Subcutaneous abdominal adipose tissue (tissue), 5 donors: ENCODE results near the gene MYO3B.

ENCODE experiments used
- H3K27ac ChIP-seq: one replicate; pipeline ENCODE4 v1.7.0; 2013; ENCODE audit warnings: low read depth, mild to moderate bottlenecking, inconsistent platforms, low read length, moderate library complexity
- H3K27me3 ChIP-seq, 5 donors: one replicate each; pipeline ENCODE4 v1.7.0; 2013; ENCODE audit warnings: low read length in 5 of 5, inconsistent platforms in 1 of 5; ENCODE audit not compliant: control insufficient read depth in 5 of 5, insufficient read depth in 4 of 5
- H3K36me3 ChIP-seq, 5 donors: one replicate each; pipeline ENCODE4 v1.7.0; 2013; ENCODE audit warnings: low read length in 5 of 5; ENCODE audit not compliant: control insufficient read depth in 5 of 5, insufficient read depth in 5 of 5
- H3K4me1 ChIP-seq, 5 donors: one replicate each; pipeline ENCODE4 v1.7.0; 2013; ENCODE audit warnings: low read length in 5 of 5, mild to moderate bottlenecking in 3 of 5, moderate library complexity in 1 of 5; ENCODE audit not compliant: control insufficient read depth in 5 of 5, insufficient read depth in 5 of 5
- H3K4me3 ChIP-seq, 5 donors: one replicate each; pipeline ENCODE4 v1.7.0; 2013; ENCODE audit warnings: low read length in 5 of 5, low read depth in 1 of 5
- H3K9ac ChIP-seq, 5 donors: one replicate each; pipeline ENCODE4 v1.7.0; 2013; ENCODE audit warnings: low read length in 5 of 5, mild to moderate bottlenecking in 4 of 5, moderate library complexity in 3 of 5
- H3K9me3 ChIP-seq, 5 donors: one replicate each; pipeline ENCODE4 v1.7.0; 2013; ENCODE audit warnings: low read length in 5 of 5; ENCODE audit not compliant: control insufficient read depth in 5 of 5
- donor health status: healthy.
- donor health status: healthy.
- donor health status: healthy.
- donor health status: healthy.
- donor health status: healthy.

The MYO3B gene

DNA sequence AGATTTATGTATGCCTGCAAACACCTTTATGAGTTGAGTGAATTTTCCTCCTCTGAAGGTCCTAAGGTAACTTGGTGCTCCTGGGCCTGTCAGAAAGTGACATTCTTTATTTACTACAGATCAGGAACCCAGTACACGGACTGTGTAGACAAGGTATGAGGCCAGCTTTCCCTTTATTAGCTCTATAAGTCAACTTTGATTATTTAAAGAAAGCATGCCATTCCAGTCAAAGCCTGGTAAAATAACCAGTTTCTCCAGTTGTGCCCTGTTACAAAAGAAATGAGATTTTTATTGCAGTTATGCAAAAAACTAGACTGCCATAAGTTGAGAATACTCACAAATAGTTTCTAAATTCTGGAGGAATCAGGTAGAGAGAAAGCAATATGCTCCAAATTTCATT lies 271.1 kb downstream of the MYO3B start:
- Histone ChIP-seq H3K9me3 (no peaks in the 10 kb centered on the region), H3K4me3 (no peak overlapping the region), H3K27ac (no peak overlapping the region), H3K27me3 (no peaks in the 10 kb centered on the region), H3K9ac (no peak overlapping the region), H3K36me3 (no peaks in the 10 kb centered on the region), H3K4me1 (no peaks in the 10 kb centered on the region)

GRCh38 chr2:170454471-170455372 lies 276.8 kb downstream of the MYO3B start:
- H3K4me3 ChIP-seq, result no peak overlapping the region
- no peak overlapping the region for H3K27ac ChIP-seq
- H3K9ac ChIP-seq, result no peak overlapping the region

DNA sequence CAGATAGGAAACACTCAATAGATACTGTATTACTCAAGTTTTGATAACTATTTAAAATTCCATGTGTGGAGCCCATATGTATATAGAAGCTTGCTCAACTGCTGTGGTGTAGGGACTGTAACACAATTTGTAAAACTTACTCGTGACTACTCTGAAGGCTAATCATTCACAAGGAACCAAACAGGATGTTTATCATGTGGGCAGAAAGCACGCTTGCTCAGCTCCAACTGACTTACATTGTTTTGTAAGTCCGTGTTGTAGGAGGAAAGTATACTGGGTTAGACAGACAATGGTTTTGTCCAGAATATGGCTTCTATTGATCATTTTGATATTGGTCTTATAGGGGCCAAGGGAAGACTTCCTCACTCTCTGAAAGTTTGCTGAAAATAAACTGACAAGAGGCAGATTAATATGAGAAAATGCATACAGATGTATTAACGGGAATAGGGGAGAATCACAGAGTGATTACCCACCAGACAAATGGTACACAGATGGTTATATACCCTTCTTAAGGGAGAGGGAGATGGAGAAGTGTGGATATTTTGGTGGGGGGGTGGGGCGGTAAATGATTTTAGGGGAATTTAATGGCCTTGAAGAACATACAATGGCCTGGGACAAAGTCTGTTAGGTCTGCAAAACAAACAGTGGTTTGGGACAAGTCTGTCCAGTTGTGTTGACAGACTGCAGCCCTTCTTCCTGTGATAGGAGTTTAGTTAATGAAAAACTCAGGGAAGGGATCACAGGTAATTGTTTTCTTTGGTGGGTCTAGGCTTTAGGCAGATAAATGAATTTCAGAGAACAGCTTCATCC lies 277.9 kb downstream of the MYO3B start:
- H3K27ac ChIP-seq, result no peak overlapping the region

More at GRCh38 chr2:170454471-170455372, 276.8 kb downstream of the MYO3B start:
- H3K9me3 ChIP-seq, result no peaks in the 10 kb centered on the region
- H3K4me1 ChIP-seq, result no peaks in the 10 kb centered on the region
- no peaks in the 10 kb centered on the region for H3K36me3 ChIP-seq
- no peaks in the 10 kb centered on the region for H3K27me3 ChIP-seq

DNA sequence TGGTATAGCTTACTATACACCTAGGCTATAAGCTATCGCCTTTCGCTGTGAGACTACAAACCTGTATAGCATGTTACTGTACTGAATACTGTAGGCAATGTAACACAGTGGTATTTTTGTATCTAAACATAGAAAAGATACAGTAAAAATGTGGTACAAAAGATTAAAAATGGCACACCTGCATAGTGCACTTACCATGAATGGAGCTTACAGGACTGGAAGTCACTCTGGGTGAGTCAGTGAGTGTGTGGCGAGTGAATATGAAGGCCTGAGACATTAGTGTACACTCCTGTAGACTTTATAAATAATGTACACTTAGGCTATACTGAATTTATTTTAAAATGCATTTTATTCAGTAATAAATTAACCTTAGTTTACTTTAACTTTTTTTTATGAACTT lies 279.0 kb downstream of the MYO3B start:
- H3K4me3 ChIP-seq, result no peak overlapping the region
- no peak overlapping the region for H3K9ac ChIP-seq
- H3K9me3 ChIP-seq, result no peaks in the 10 kb centered on the region
- no peaks in the 10 kb centered on the region for H3K36me3 ChIP-seq
- H3K27me3 ChIP-seq, result no peaks in the 10 kb centered on the region
- no peaks in the 10 kb centered on the region for H3K4me1 ChIP-seq
- no peak overlapping the region for H3K27ac ChIP-seq

More for the DNA sequence above, 277.9 kb downstream of the MYO3B start:
- no peaks in the 10 kb centered on the region for H3K27me3 ChIP-seq
- no peak overlapping the region for H3K9ac ChIP-seq
- no peaks in the 10 kb centered on the region for H3K4me1 ChIP-seq
- no peak overlapping the region for H3K4me3 ChIP-seq
- H3K9me3 ChIP-seq, result no peaks in the 10 kb centered on the region
- no peaks in the 10 kb centered on the region for H3K36me3 ChIP-seq

- H3K36me3 ChIP-seq, result no peaks in the 10 kb centered on the region
- H3K4me1 ChIP-seq, result no peaks in the 10 kb centered on the region
- no peaks in the 10 kb centered on the region for H3K9me3 ChIP-seq
- H3K27me3 ChIP-seq, result no peaks in the 10 kb centered on the region
- H3K4me3 ChIP-seq, result no peak overlapping the region
- H3K9ac ChIP-seq, result no peak overlapping the region
- H3K27ac ChIP-seq, result no peak overlapping the region
These were observed 279.8 kb downstream of the MYO3B start for GRCh38 chr2:170457742-170458141.

DNA sequence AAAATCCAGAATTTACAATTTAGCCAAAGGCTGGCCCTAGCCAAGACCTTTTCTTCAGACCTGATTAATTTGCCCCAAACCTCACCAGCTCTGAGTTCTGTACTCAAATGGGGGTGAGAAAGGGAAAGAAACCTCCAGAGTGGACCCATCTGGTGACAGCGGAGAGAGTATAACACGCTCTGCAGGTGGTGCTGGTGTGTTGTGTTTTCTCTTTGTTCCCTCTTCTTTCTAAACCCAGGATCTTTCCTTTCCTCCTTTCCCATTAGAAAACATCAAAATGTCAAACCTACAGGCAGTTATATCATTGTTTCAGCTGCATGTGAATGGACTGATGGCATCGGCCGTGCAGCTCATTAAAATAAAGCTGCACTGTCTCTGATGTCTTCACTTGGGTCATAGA lies 283.9 kb downstream of the MYO3B start:
- H3K9me3 ChIP-seq, result no peaks in the 10 kb centered on the region
- H3K27ac ChIP-seq, result no peak overlapping the region
- no peak overlapping the region for H3K9ac ChIP-seq
- no peak overlapping the region for H3K4me3 ChIP-seq
- H3K27me3 ChIP-seq, result no peaks in the 10 kb centered on the region
- H3K4me1 ChIP-seq, result peaks cover 0 to 4% (median 3%) of the 10 kb centered on the region in 5 donors
- H3K36me3 ChIP-seq, result no peaks in the 10 kb centered on the region

GRCh38 chr2:170462433-170463205 lies 284.7 kb downstream of the MYO3B start:
- Histone ChIP-seq H3K9ac (no peak overlapping the region), H3K4me3 (no peak overlapping the region), H3K9me3 (no peaks in the 10 kb centered on the region), H3K36me3 (no peaks in the 10 kb centered on the region), H3K27me3 (no peaks in the 10 kb centered on the region), H3K4me1 (peaks cover 0 to 4% (median 3%) of the 10 kb centered on the region in 5 donors), H3K27ac (no peak overlapping the region)

GRCh38 chr2:170463206-170463537 lies 285.2 kb downstream of the MYO3B start:
- H3K9ac ChIP-seq, result no peak overlapping the region
- no peaks in the 10 kb centered on the region for H3K36me3 ChIP-seq
- no peak overlapping the region for H3K27ac ChIP-seq
- no peaks in the 10 kb centered on the region for H3K27me3 ChIP-seq
- no peak overlapping the region for H3K4me3 ChIP-seq
- H3K9me3 ChIP-seq, result no peaks in the 10 kb centered on the region
- H3K4me1 ChIP-seq, result peaks cover 0 to 4% (median 3%) of the 10 kb centered on the region in 5 donors

DNA sequence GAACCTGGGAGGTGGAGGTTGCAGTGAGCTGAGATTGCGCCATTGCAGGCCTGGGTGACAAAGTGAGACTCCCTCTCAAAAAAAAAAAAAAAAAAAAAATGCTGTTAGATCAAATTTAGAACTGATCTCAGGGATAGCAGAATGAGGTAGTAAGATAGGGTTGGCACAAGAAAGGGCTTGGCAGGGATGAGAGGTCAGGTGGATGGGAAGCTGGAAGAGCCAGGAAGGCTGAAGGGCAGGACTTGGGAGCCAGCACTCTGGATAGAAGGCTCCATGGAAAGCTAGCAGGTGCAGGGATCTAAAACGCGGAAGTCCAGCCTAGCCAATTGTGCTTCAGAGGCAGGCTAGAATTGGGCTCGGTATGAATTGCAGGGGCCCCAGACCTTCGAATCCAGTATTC lies 286.3 kb downstream of the MYO3B start:
- H3K4me1 ChIP-seq, result peaks cover 0 to 4% (median 3%) of the 10 kb centered on the region in 5 donors
- no peak overlapping the region for H3K27ac ChIP-seq
- H3K9ac ChIP-seq, result no peak overlapping the region
- H3K27me3 ChIP-seq, result no peaks in the 10 kb centered on the region
- no peaks in the 10 kb centered on the region for H3K36me3 ChIP-seq
- H3K9me3 ChIP-seq, result no peaks in the 10 kb centered on the region
- H3K4me3 ChIP-seq, result no peak overlapping the region
